Chondrocyte (in vitro differentiated cells): ENCODE measurements around the gene KRT16. TPM values are rescaled to one million over a fixed set of nuclear protein-coding genes. Genes with fewer than 3 reads are reported as not detected.
"Not testable (repeated sequence)": the region's sequence is repeated elsewhere in the genome, so short reads cannot be mapped to it uniquely, and the experiment has no call there.

Experiments
- DNase-seq: peaks from one replicate; pipeline ENCODE4 v3.0.0; 2021; ENCODE audit warnings: mixed read lengths, low spot score
- H3K27ac Mint-ChIP-seq: one replicate; pipeline ENCODE4 v1.8.0; 2021; ENCODE audit warnings: mild to moderate bottlenecking, moderate library complexity, mixed read lengths; ENCODE audit not compliant: unreplicated experiment
- H3K27me3 Mint-ChIP-seq: 2 replicates; pipeline ENCODE4 v1.8.0; 2021; ENCODE audit warnings: low read depth, mixed read lengths
- H3K36me3 Mint-ChIP-seq: 2 replicates; pipeline ENCODE4 v1.8.0; 2021; ENCODE audit warnings: low read depth, mixed read lengths
- H3K4me1 Mint-ChIP-seq: 2 replicates; pipeline ENCODE4 v1.8.0; 2021; ENCODE audit warnings: low read depth, mild to moderate bottlenecking, mixed read lengths
- H3K4me3 Mint-ChIP-seq: one replicate; pipeline ENCODE4 v1.8.0; 2021; ENCODE audit warnings: mild to moderate bottlenecking, moderate library complexity, mixed read lengths; ENCODE audit not compliant: unreplicated experiment
- H3K9me3 Mint-ChIP-seq: 2 replicates; pipeline ENCODE4 v1.8.0; 2021; ENCODE audit warnings: low read depth, mixed read lengths
- long read RNA-seq: library from polyadenylated mRNA; stranded (forward); transcript quantifications from one replicate; pipeline ENCODE4 v2.0.0, GENCODE V29; 2021
- total RNA-seq: library from RNA; stranded (reverse); gene quantifications from 3 replicates; pipeline ENCODE4 v1.2.1, GENCODE V29; 2021
- TF ChIP-seq, protein P1 (sequence below): fragments of 200-600 bp; sonication (generic); IDR thresholded peaks from 2 replicates; pipeline ENCODE4 v1.5.0; 2021; ENCODE audit warnings: antibody characterized with exemption, mild to moderate bottlenecking, moderate library complexity

The KRT16 gene
- 3.9 to 5.9 TPM (median 5.5 TPM) in 3 replicates for total RNA-seq
- long read RNA-seq, partial matches to known transcripts, result 1 of 9 reads
- long read RNA-seq, other reads (novel, unspliced or antisense), result 4 of 9 reads

DNA sequence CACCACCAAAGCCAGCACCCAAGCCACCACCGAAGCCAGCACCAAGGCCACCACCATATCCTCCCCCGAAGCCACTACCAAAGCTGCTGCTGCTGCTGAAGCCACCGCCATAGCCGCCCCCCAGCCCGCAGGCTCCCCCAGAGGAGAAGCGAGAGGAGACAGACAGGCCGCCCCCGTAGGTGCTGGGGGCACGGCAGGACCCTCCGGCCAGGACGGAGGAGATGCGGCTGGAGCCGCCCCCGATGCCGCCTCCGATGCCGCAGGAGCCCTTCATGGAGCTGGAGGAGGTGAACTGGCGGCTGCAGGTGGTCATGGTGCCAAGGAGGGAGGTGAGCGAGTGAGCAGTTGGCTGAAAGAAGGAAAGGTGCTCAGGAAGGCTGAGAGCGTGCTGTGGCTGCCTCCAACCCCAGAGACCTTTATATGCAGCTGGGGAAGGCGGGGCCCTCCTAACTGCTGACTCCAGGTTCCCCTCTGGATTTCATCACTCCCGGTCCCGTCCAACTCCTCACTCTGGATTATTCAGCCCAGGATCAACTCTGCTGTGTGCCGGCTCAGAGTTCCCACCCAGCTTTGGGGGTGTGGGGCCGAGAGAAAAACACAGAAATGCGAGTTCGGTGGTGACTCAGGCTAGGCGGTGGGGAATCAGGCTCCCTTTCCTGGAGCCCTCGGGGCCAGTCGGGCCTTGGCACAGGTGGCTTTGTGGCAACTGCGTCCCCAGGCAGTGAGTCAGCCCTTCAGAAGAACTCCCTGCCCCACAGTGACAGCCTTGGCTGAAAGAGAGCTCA lies at the start of gene KRT16:
Gene KRT16 (minus strand): TSS at position 392 of the 785 bp plus-strand sequence. CDS start 79 bp downstream, at position 313.
- DNase-seq, H3K27me3 Mint-ChIP-seq, H3K4me3 Mint-ChIP-seq, H3K36me3 Mint-ChIP-seq, H3K9me3 Mint-ChIP-seq: not testable (repeated sequence)
- peaks cover 20% of the 10 kb centered on the region for H3K4me1 Mint-ChIP-seq
- peak within 1 kb of the TSS; percentile 83 for H3K27ac Mint-ChIP-seq

DNA sequence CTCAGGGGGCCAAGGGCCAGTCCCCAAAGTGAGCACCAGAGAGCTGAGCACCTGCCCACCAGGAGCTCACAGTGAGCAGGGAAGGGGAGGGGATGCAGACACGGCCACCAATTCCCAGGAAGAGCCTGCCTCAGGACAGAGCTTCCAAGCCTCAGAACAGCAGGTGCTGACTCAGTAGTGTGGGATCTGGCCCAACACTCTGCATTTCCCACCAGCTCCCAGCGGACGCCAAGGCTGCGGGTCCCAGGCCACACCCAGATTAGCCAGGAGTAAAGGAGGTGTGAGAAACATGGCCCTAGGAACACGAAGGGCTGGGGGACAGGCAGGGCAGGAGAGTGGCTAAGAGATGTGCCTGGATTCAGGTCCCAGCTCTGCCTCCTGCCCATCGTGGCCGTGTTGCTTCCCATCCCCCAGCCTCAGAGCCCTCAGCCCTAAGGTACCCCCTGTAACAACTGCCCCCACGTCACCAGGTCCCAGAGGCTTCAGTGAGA lies 47.7 kb upstream of the KRT16 start:
- H3K4me3 Mint-ChIP-seq, result no peak overlapping the region
- H3K36me3 Mint-ChIP-seq, result no peaks in the 10 kb centered on the region
- TF ChIP-seq, protein P1, sequence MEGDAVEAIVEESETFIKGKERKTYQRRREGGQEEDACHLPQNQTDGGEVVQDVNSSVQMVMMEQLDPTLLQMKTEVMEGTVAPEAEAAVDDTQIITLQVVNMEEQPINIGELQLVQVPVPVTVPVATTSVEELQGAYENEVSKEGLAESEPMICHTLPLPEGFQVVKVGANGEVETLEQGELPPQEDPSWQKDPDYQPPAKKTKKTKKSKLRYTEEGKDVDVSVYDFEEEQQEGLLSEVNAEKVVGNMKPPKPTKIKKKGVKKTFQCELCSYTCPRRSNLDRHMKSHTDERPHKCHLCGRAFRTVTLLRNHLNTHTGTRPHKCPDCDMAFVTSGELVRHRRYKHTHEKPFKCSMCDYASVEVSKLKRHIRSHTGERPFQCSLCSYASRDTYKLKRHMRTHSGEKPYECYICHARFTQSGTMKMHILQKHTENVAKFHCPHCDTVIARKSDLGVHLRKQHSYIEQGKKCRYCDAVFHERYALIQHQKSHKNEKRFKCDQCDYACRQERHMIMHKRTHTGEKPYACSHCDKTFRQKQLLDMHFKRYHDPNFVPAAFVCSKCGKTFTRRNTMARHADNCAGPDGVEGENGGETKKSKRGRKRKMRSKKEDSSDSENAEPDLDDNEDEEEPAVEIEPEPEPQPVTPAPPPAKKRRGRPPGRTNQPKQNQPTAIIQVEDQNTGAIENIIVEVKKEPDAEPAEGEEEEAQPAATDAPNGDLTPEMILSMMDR, result no peak
- no peak overlapping the region for H3K27ac Mint-ChIP-seq
- H3K27me3 Mint-ChIP-seq, result no peaks in the 10 kb centered on the region
- H3K4me1 Mint-ChIP-seq, result peaks cover 4% of the 10 kb centered on the region
- DNase-seq, result no peak
- H3K9me3 Mint-ChIP-seq, result no peaks in the 10 kb centered on the region

DNA sequence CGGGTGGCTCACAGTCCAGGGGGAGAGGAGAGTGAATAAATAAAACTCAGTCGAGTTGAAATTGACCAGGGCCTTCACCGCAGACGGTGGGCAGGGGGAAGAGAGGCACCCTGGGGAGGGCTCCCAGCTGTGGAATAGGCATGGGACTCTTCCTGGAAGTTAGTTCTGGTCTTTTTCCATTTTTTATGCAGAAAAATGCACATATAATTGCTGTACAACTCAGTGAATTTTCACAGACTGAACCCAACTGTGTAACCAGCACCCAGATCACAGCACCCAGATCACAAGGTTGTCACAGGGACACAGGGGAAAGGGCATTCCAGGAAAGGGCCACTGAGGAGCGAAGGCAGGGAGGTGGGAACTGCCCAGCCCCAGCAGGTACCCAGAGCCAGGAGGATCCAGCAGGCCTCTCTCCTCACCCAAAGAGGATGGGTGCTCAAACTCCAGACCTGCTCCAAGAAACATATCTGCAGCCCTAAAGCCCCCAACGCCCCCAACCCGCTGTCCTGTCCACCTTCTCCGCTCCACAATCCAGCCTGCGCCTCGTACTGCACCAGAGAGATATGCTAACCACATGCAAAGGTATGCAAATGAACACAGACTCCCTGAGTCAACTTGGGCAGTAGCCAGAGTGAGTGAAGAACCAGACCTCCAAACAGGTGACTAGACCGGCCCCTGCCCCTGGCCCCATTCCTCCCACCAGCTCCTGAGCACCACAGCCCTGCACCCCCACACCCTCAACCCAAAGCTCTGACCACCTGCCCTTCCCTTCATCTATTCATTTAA lies 47.1 kb upstream of the KRT16 start:
- H3K4me1 Mint-ChIP-seq, result peaks cover 6% of the 10 kb centered on the region

DNA sequence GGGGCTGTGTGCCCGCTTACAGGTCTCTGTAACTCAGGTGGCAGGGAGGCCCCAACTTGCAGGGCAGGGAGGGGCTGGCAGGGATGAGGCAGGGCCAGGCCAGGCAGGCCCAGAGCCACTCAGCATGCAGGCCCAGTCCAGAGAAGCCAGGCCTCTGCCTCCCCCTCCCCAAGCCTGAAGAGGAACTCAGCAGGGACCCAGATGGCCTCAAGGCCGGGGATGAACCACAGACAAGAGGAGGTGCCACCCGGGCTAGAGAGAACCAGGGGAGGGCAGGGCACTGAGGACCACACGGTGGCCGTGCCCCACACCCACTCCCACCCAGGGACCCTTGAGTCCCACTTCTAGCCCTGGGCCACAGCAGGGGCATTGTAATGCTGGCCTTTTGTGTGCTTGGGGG lies 46.3 kb upstream of the KRT16 start:
- TF ChIP-seq, protein P1, result no peak
- Mint-ChIP-seq H3K36me3 (no peaks in the 10 kb centered on the region), H3K27ac (no peak overlapping the region), H3K9me3 (no peaks in the 10 kb centered on the region), H3K4me3 (no peak overlapping the region), H3K27me3 (no peaks in the 10 kb centered on the region), H3K4me1 (peaks cover 8% of the 10 kb centered on the region)
- DNase-seq, result no peak

More for the DNA sequence above, 47.1 kb upstream of the KRT16 start:
- Mint-ChIP-seq H3K4me3 (no peak overlapping the region), H3K27ac (no peak overlapping the region), H3K36me3 (no peaks in the 10 kb centered on the region), H3K9me3 (no peaks in the 10 kb centered on the region), H3K27me3 (no peaks in the 10 kb centered on the region)
- no peak for DNase-seq
- TF ChIP-seq, protein P1, result no peak

DNA sequence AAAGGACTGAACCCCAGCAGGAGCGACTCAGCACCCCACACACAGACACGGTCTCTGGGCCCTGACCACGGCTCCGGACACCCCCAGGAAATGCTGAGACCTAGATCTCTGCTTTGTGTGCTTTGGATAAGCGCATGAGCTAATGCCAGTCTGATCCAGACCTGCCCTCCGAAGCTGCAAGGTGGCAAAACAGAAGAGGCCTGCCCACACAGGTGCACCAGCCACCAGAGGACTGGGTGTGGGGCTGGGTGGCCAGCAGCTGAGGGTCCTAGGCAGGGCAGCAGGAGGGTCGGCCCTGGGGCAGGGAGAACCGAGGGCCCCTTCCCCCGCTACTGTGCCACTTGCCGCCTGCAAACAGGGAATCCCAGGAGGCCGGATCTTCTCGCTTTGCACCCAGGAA lies 45.4 kb upstream of the KRT16 start:
- no peak for DNase-seq
- TF ChIP-seq, protein P1, result no peak
- Mint-ChIP-seq H3K27ac (no peak overlapping the region), H3K4me1 (peaks cover 10% of the 10 kb centered on the region), H3K4me3 (no peak overlapping the region), H3K9me3 (no peaks in the 10 kb centered on the region), H3K36me3 (no peaks in the 10 kb centered on the region), H3K27me3 (no peaks in the 10 kb centered on the region)
